Loucy (cell line): ENCODE results near the gene TECPR1.

Experiments used
- H2AFZ ChIP-seq: fragments of 200-600 bp; sonication (generic); 2 replicates; pipeline ENCODE4 v1.6.0; 2016; ENCODE audit warnings: antibody characterized with exemption, mild to moderate bottlenecking, low read length, moderate library complexity
- H3F3A ChIP-seq: fragments of 200-600 bp; 2 replicates; pipeline ENCODE4 v1.6.0; 2016; ENCODE audit warnings: antibody characterized with exemption, low read depth, mild to moderate bottlenecking
- H3K27me3 ChIP-seq: fragments of 200-600 bp; sonication (generic); 2 replicates; pipeline ENCODE4 v1.6.1; 2014; ENCODE audit warnings: low read length, mild to moderate bottlenecking; ENCODE audit not compliant: insufficient read depth, poor library complexity, severe bottlenecking
- H3K36me3 ChIP-seq: fragments of 200-600 bp; sonication (generic); 2 replicates; pipeline ENCODE4 v1.6.1; 2016; ENCODE audit warnings: low read length; ENCODE audit not compliant: insufficient read depth
- H3K4me1 ChIP-seq: fragments of 200-600 bp; sonication (generic); 2 replicates; pipeline ENCODE4 v1.5.1; 2014; ENCODE audit warnings: low read length, mild to moderate bottlenecking; ENCODE audit not compliant: insufficient read depth, poor library complexity, severe bottlenecking
- H3K4me2 ChIP-seq: fragments of 200-600 bp; sonication (generic); 2 replicates; pipeline ENCODE4 v1.6.0; 2014; ENCODE audit warnings: antibody characterized with exemption, low read length, low read depth, mild to moderate bottlenecking; ENCODE audit not compliant: poor library complexity, severe bottlenecking
- H3K4me3 ChIP-seq: fragments of 200-600 bp; sonication (generic); 2 replicates; pipeline ENCODE4 v1.5.1; 2014; ENCODE audit warnings: low read length, mild to moderate bottlenecking, mixed read lengths; ENCODE audit not compliant: poor library complexity, severe bottlenecking
- H3K79me2 ChIP-seq: fragments of 200-600 bp; sonication (generic); 2 replicates; pipeline ENCODE4 v1.6.1; 2014; ENCODE audit warnings: low read length; ENCODE audit not compliant: insufficient read depth
- H3K9ac ChIP-seq: fragments of 200-600 bp; sonication (generic); 2 replicates; pipeline ENCODE4 v1.6.0; 2014; ENCODE audit warnings: mild to moderate bottlenecking, low read depth, low read length, moderate library complexity; ENCODE audit not compliant: poor library complexity, severe bottlenecking
- H3K9me2 ChIP-seq: fragments of 200-600 bp; sonication (generic); replicated peaks from 2 replicates; pipeline ENCODE4 v1.6.1; 2016; ENCODE audit warnings: low read depth, low read length, mixed read lengths
- H3K9me3 ChIP-seq: fragments of 200-600 bp; sonication (generic); 2 replicates; pipeline ENCODE4 v1.6.1; 2014; ENCODE audit warnings: mild to moderate bottlenecking, antibody characterized with exemption, low read length, low read depth; ENCODE audit not compliant: insufficient read depth
- H4K20me1 ChIP-seq: fragments of 200-600 bp; sonication (generic); 2 replicates; pipeline ENCODE4 v1.6.0; 2014; ENCODE audit warnings: antibody characterized with exemption, low read length, mild to moderate bottlenecking; ENCODE audit not compliant: insufficient read depth, poor library complexity, severe bottlenecking
- EZH2phosphoT487 ChIP-seq: fragments of 200-600 bp; IDR thresholded peaks from 2 replicates; pipeline ENCODE4 v1.6.1; 2018; ENCODE audit warnings: antibody characterized with exemption, mild to moderate bottlenecking, moderate library complexity, borderline replicate concordance
- TF ChIP-seq, protein P1 (sequence below): fragments of 200-600 bp; sonication (generic); conservative IDR thresholded peaks from 2 replicates; pipeline ENCODE4 v1.5.1; 2014; ENCODE audit warnings: mild to moderate bottlenecking, antibody characterized with exemption, low read length

TECPR1 gene

DNA sequence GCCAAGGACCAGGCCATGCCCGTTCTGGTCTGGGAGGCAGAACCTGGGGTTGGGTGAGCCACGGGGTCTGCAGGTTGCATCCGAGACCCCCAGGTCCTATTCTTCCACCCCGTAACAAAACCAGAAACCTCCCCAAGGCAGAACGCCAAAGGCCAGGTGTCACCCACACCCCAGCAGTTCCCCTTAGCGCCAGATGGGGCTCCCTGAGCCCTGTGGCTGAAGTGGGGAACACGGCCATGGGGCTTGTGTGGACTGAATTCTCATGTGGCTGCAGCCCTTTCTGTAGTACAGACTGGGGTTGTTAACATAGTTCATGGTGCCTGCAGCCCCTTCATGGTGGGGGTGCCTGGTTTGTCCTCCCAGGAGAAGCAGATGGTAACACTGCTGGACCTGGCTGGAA lies 39.7 kb upstream of the TECPR1 start:
- Histone ChIP-seq H4K20me1 (peaks cover 3% of the 10 kb centered on the region), H3K9ac (no peak overlapping the region), H3K9me2 (no peaks in the 10 kb centered on the region), H2AFZ (no peak overlapping the region), H3K27me3 (no peaks in the 10 kb centered on the region), H3K9me3 (no peaks in the 10 kb centered on the region), H3K36me3 (peaks cover 3% of the 10 kb centered on the region; the same call in 1 of the 2 replicates), H3K4me2 (no peak overlapping the region), H3K4me1 (peaks cover 4% of the 10 kb centered on the region), H3F3A (no peaks in the 10 kb centered on the region), H3K79me2 (no peaks in the 10 kb centered on the region), H3K4me3 (no peak overlapping the region)
- TF ChIP-seq EZH2phosphoT487: no peak
- TF ChIP-seq, protein P1, sequence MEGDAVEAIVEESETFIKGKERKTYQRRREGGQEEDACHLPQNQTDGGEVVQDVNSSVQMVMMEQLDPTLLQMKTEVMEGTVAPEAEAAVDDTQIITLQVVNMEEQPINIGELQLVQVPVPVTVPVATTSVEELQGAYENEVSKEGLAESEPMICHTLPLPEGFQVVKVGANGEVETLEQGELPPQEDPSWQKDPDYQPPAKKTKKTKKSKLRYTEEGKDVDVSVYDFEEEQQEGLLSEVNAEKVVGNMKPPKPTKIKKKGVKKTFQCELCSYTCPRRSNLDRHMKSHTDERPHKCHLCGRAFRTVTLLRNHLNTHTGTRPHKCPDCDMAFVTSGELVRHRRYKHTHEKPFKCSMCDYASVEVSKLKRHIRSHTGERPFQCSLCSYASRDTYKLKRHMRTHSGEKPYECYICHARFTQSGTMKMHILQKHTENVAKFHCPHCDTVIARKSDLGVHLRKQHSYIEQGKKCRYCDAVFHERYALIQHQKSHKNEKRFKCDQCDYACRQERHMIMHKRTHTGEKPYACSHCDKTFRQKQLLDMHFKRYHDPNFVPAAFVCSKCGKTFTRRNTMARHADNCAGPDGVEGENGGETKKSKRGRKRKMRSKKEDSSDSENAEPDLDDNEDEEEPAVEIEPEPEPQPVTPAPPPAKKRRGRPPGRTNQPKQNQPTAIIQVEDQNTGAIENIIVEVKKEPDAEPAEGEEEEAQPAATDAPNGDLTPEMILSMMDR: peak; percentile 27; the same call in 1 of the 2 replicates

DNA sequence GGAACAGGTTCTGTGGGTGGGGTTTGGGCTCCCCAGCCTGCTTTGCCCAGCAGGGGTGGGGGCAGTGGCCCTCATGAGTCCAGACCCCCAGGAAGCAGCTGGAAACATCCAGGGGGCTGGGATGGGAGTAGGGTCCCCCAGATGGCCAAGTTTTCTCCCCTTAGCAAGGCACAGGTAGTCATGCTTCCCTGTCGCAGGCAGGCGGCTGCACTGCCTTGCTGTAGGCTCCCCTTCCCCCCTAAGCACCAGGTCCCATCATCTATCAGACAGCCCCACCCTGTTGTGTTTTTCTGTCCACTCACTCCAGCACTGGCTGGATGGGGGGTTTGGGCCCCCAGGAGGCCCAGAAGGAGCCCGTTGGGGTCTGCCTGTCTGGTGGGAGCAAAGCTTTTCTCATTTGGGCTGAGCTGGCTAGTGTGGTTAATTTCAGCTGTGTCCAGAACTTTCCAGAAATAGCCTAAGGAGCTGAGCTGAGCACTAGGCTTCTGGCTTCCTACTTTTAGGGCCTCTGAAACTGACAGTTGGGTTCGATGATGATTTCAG lies 37.4 kb upstream of the TECPR1 start:
- no peak for TF ChIP-seq EZH2phosphoT487
- TF ChIP-seq, protein P1: no peak
- Histone ChIP-seq H3K36me3 (peaks cover 3% of the 10 kb centered on the region; the same call in 1 of the 2 replicates), H2AFZ (no peak overlapping the region)

DNA sequence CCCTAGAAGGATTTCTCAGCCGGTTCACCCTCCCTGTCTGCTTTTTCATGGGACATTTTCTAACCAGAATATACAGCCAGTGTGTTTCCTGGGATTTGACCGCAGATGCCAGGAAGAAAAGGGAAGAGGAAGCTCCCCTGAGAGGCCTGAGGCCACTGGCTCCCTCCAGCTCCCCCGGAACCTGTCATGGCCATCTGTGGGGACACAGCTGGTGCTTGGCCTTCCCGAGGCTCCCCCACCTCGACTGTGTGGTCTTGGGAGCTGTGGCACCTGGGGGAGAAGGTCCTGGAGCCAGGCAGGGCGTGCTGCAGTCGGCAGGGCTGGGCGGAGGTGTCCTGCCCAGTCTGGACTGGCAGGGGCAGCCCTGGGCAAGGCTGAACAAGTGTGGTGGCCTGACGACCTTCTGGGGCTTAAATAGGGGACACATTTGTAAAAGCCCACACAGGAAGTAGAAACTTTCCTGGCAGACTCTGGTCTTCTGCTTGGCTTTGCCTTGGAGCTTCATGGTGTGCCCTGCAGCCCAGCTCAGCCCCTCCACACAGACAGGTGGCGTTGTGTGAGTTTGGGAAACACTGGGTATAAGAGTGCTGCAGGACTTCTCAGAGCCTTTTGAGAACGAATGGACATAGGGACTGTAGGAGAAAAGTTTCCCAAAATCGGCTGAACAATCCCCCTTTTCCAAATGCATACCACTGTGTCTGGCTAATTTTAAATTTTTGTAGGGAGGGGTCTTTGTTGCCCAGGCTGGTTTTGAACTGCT lies 36.2 kb upstream of the TECPR1 start:
- H3K9ac ChIP-seq: no peak overlapping the region
- no peak overlapping the region for H3K4me3 ChIP-seq
- H3K4me2 ChIP-seq: no peak overlapping the region
- peaks cover 21% of the 10 kb centered on the region for H3K4me1 ChIP-seq
- no peaks in the 10 kb centered on the region for H3K27me3 ChIP-seq
- H3F3A ChIP-seq: no peaks in the 10 kb centered on the region
- H3K9me3 ChIP-seq: no peaks in the 10 kb centered on the region
- peaks cover 22% of the 10 kb centered on the region; the same call in 1 of the 2 replicates for H3K79me2 ChIP-seq
- peaks cover 22% of the 10 kb centered on the region for H4K20me1 ChIP-seq
- H3K36me3 ChIP-seq: peaks cover 3% of the 10 kb centered on the region; the same call in 1 of the 2 replicates
- TF ChIP-seq, protein P1: no peak
- no peak for TF ChIP-seq EZH2phosphoT487
- H2AFZ ChIP-seq: no peak overlapping the region
- no peaks in the 10 kb centered on the region for H3K9me2 ChIP-seq

More for the DNA sequence above, 37.4 kb upstream of the TECPR1 start:
- Histone ChIP-seq H3K27me3 (no peaks in the 10 kb centered on the region), H3K4me2 (no peak overlapping the region), H3K79me2 (peaks cover 10% of the 10 kb centered on the region; the same call in 1 of the 2 replicates), H3K4me1 (peaks cover 11% of the 10 kb centered on the region), H3K4me3 (no peak overlapping the region), H3F3A (no peaks in the 10 kb centered on the region), H3K9me3 (no peaks in the 10 kb centered on the region), H3K9me2 (no peaks in the 10 kb centered on the region), H4K20me1 (peaks cover 11% of the 10 kb centered on the region), H3K9ac (no peak overlapping the region)
